Epithelial cell of proximal tubule (primary cell): ENCODE results near the gene CROCC. TPM values are rescaled to one million over a fixed set of nuclear protein-coding genes. Genes with fewer than 3 reads are reported as not detected.

ENCODE experiments used
- DNase-seq: peaks from one replicate; pipeline ENCODE4 v3.0.0-alpha.2; 2011; ENCODE audit warnings: low read depth
- H3K4me3 ChIP-seq: 2 replicates; pipeline ENCODE4 v1.5.1; 2011; ENCODE audit warnings: low read depth, mild to moderate bottlenecking, low read length
- total RNA-seq: library from RNA; depleted of rRNA; stranded (reverse); fragments of >200 nt; gene quantifications from 2 replicates; pipeline ENCODE4 v1.2.3, GENCODE V29; 2015
- TF ChIP-seq, protein P1 (sequence below): conservative IDR thresholded peaks from 2 replicates; pipeline ENCODE4 v1.5.1; 2012; ENCODE audit warnings: low read depth, mild to moderate bottlenecking, low read length

CROCC gene
- total RNA-seq, 1 donor from 2014 or later: 17.7 TPM

- no peak for DNase-seq
- TF ChIP-seq, protein P1, sequence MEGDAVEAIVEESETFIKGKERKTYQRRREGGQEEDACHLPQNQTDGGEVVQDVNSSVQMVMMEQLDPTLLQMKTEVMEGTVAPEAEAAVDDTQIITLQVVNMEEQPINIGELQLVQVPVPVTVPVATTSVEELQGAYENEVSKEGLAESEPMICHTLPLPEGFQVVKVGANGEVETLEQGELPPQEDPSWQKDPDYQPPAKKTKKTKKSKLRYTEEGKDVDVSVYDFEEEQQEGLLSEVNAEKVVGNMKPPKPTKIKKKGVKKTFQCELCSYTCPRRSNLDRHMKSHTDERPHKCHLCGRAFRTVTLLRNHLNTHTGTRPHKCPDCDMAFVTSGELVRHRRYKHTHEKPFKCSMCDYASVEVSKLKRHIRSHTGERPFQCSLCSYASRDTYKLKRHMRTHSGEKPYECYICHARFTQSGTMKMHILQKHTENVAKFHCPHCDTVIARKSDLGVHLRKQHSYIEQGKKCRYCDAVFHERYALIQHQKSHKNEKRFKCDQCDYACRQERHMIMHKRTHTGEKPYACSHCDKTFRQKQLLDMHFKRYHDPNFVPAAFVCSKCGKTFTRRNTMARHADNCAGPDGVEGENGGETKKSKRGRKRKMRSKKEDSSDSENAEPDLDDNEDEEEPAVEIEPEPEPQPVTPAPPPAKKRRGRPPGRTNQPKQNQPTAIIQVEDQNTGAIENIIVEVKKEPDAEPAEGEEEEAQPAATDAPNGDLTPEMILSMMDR: no peak
- H3K4me3 ChIP-seq: no peak overlapping the region
Measured at GRCh38 chr1:16981269-16981849, 59.6 kb downstream of the CROCC start.

- no peak overlapping the region for H3K4me3 ChIP-seq
- TF ChIP-seq, protein P1: no peak
- DNase-seq: no peak
Measured at GRCh38 chr1:16982902-16983301, 61.2 kb downstream of the CROCC start.

GRCh38 chr1:16983649-16984048 lies 61.9 kb downstream of the CROCC start:
- DNase-seq: no peak
- TF ChIP-seq, protein P1: no peak
- no peak overlapping the region for H3K4me3 ChIP-seq

DNA sequence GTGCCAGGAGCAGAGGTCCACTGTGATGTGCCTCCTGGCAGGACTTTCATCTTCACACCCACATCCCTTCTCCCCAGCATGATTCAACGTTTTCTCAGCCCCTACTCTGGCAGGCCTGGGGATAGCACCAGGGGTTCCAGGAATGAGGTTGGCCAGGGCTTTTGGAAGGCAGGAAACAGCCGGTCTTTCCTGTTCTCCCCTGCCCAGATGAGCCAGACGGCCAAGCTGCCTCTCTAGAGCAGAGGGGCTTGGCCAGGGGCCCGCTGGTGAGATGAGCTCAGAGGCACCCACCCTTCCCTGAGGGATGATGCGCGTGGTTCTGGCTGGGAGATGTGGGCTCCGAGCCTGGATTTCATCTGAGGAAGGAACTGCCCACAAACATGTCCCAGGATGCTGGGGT lies 63.0 kb downstream of the CROCC start:
- TF ChIP-seq, protein P1: no peak
- DNase-seq: no peak
- H3K4me3 ChIP-seq: no peak overlapping the region

DNA sequence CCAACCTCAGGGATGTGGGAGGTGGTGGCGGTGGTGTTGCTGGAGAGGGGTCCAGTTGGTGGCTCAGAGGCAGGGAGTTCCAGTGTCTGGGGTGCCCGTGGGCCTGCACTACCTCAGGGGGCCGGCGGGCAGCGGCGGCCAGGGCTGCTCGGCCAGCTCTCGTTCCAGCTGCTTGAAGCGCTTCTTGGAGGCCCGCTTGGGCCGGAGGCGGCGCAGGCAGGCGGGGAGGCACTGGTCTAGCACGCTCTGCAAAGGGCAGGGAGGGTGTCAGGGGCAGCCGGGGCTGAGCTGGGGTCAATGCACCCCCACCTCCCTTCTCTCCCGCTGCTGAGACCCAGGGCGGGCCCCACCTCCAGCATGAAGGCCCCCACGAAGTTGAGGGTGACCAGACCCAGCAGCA lies 64.4 kb downstream of the CROCC start:
- H3K4me3 ChIP-seq: no peak overlapping the region
- TF ChIP-seq, protein P1: no peak
- DNase-seq: no peak

DNA sequence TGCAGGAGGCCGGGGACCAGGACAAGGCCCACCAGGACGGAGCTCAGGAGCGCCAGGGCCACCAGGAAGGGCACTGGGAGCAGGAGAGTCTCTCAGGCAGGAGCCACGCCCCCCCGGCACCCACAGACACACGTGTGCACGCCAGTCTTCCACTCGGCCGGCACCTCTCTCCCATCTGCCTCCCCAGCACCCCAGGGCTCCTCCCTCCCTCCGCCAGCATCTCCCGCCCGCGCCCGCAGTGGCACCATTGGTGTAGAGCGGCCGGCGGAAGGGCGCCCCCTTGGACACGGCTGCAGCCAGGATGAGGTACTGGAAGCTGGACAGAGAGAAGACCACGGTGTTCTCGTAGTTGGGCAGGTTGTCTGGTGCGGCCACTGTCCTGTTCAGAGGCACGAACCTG lies 64.8 kb downstream of the CROCC start:
- DNase-seq: no peak
- no peak overlapping the region for H3K4me3 ChIP-seq
- TF ChIP-seq, protein P1: no peak

GRCh38 chr1:16986962-16987361 lies 65.2 kb downstream of the CROCC start:
- TF ChIP-seq, protein P1: peak; percentile 30
- H3K4me3 ChIP-seq: no peak overlapping the region
- no peak for DNase-seq
